SK-N-SH (cell line): ENCODE results near the gene GPR85. TPM values are rescaled to one million over a fixed set of nuclear protein-coding genes. Genes with fewer than 3 reads are reported as not detected.

ENCODE experiments used
- CTCF ChIA-PET: fragments of 300-600, 350-600 bp; formaldehyde crosslinking; extraction: SDS; loops from one replicate; lab custom pipeline; 2021; lab: Yijun Ruan, JAX
- POLR2A ChIA-PET: fragments of 350-600 bp; sonication (Branson Sonifier 250); formaldehyde crosslinking; extraction: SDS; loops from one replicate; lab custom pipeline; 2020; ENCODE audit warnings: antibody characterized with exemption, inconsistent platforms; lab: Yijun Ruan, JAX
- DNase-seq: peaks from one replicate; pipeline ENCODE4 v3.0.0; 2012
- H2AFZ ChIP-seq: fragments of 200-600 bp; sonication (generic); 2 replicates; pipeline ENCODE4 v1.8.1; 2016; ENCODE audit warnings: antibody characterized with exemption, mild to moderate bottlenecking, low read depth
- H3F3A ChIP-seq: fragments of 200-600 bp; sonication (generic); replicated peaks from 2 replicates; pipeline ENCODE3; 2016; ENCODE audit warnings: antibody characterized with exemption, mild to moderate bottlenecking; ENCODE audit not compliant: insufficient read depth
- H3K27ac ChIP-seq, 2 experiments: fragments of 200-500 bp in 1 of 2; fragments of 200-600 bp in 1 of 2; sonication (Bioruptor generic) in 1 of 2; sonication (generic), shearing (Covaris generic) in 1 of 2; 2 replicates each; pipeline versions ENCODE4 v1.5.1 to v1.6.1; 2014 to 2016; ENCODE audit warnings: low read depth in 2 of 2, inconsistent platforms in 1 of 2, low read length in 1 of 2, mild to moderate bottlenecking in 1 of 2, mixed read lengths in 1 of 2
- H3K27me3 ChIP-seq: fragments of 200-600 bp; sonication (generic), shearing (Covaris generic); 2 replicates; pipeline ENCODE4 v1.6.1; 2016; ENCODE audit warnings: mixed run types; ENCODE audit not compliant: insufficient read depth
- H3K36me3 ChIP-seq, 2 experiments: fragments of 200-500 bp in 1 of 2; fragments of 200-600 bp in 1 of 2; sonication (Bioruptor generic) in 1 of 2; sonication (generic) in 1 of 2; replicated peaks in 1 of 2; 2 replicates each; pipeline versions ENCODE3 to v1.5.1; 2014 to 2016; ENCODE audit warnings: low read length in 1 of 2, mild to moderate bottlenecking in 1 of 2; ENCODE audit not compliant: insufficient read depth in 2 of 2, control insufficient read depth in 1 of 2
- H3K4me1 ChIP-seq, 2 experiments: fragments of 200-500 bp in 1 of 2; fragments of 200-600 bp in 1 of 2; sonication (Bioruptor generic) in 1 of 2; sonication (generic), shearing (Covaris generic) in 1 of 2; 2 replicates each; pipeline versions ENCODE4 v1.5.1 to v1.6.1; 2014 to 2016; ENCODE audit warnings: low read depth in 1 of 2, low read length in 1 of 2, mixed run types in 1 of 2; ENCODE audit not compliant: insufficient read depth in 2 of 2, control insufficient read depth in 1 of 2
- H3K4me2 ChIP-seq: fragments of 200-600 bp; sonication (generic), shearing (Covaris generic); 2 replicates; pipeline ENCODE4 v1.6.1; 2017; ENCODE audit warnings: mixed run types
- H3K4me3 ChIP-seq, 2 experiments: fragments of 200-500 bp in 1 of 2; fragments of 200-600 bp in 1 of 2; sonication (Bioruptor generic) in 1 of 2; sonication (generic), shearing (Covaris generic) in 1 of 2; 2 replicates each; pipeline versions ENCODE4 v1.5.1 to v1.8.1; 2014 to 2016; ENCODE audit warnings: low read depth in 2 of 2, inconsistent platforms in 1 of 2, low read length in 1 of 2, mild to moderate bottlenecking in 1 of 2, mixed read lengths in 1 of 2, moderate library complexity in 1 of 2
- H3K79me2 ChIP-seq: fragments of 200-600 bp; sonication (generic); 2 replicates; pipeline ENCODE4 v1.8.1; 2017; ENCODE audit warnings: mild to moderate bottlenecking; ENCODE audit not compliant: insufficient read depth
- H3K9ac ChIP-seq: fragments of 200-600 bp; sonication (generic); 2 replicates; pipeline ENCODE4 v1.6.1; 2017; ENCODE audit warnings: mixed run types
- H3K9me2 ChIP-seq: fragments of 200-600 bp; sonication (generic); 2 replicates; pipeline ENCODE4 v1.6.1; 2017; ENCODE audit warnings: mixed run types
- H3K9me3 ChIP-seq: fragments of 200-600 bp; sonication (generic); 2 replicates; pipeline ENCODE4 v1.6.1; 2017; ENCODE audit warnings: mixed run types, mild to moderate bottlenecking, moderate library complexity
- H4K20me1 ChIP-seq: fragments of 200-600 bp; sonication (generic); 2 replicates; pipeline ENCODE4 v1.6.1; 2017; ENCODE audit warnings: mild to moderate bottlenecking, mixed run types; ENCODE audit not compliant: insufficient read depth
- CTCF ChIP-seq: fragments of 200-600 bp; sonication (generic); IDR thresholded peaks from 2 replicates; pipeline ENCODE4 v1.6.1; 2017; ENCODE audit warnings: antibody characterized with exemption, mild to moderate bottlenecking, moderate library complexity
- ELF1 ChIP-seq: IDR thresholded peaks from 2 replicates; pipeline ENCODE4 v1.4.0; 2012
- EP300 ChIP-seq, 2 experiments: IDR thresholded peaks; 2 replicates each; pipeline versions ENCODE4 v1.4.0 to v1.6.1; 2012; ENCODE audit warnings: borderline replicate concordance in 1 of 2, low read depth in 1 of 2, low read length in 1 of 2
- FOSL2 ChIP-seq: IDR thresholded peaks from 2 replicates; pipeline ENCODE4 v1.4.0; 2012; ENCODE audit warnings: low read depth, mild to moderate bottlenecking, moderate library complexity, borderline replicate concordance
- GABPA ChIP-seq: IDR thresholded peaks from 2 replicates; pipeline ENCODE4 v1.4.0; 2012; ENCODE audit warnings: low read depth, mild to moderate bottlenecking
- JUND ChIP-seq: IDR thresholded peaks from 2 replicates; pipeline ENCODE4 v1.4.0; 2012
- MAX ChIP-seq: IDR thresholded peaks from 2 replicates; pipeline ENCODE4 v1.4.0; 2012; ENCODE audit warnings: low read depth
- MEF2A ChIP-seq: IDR thresholded peaks from 2 replicates; pipeline ENCODE4 v1.4.0; 2012; ENCODE audit warnings: low read depth, borderline replicate concordance
- RCOR1 ChIP-seq: fragments of 150-350 bp; IDR thresholded peaks from 2 replicates; pipeline ENCODE4 v1.6.1; 2017; ENCODE audit warnings: antibody characterized with exemption, low read length
- REST ChIP-seq: IDR thresholded peaks from 2 replicates; pipeline ENCODE4 v1.6.1; 2012; ENCODE audit warnings: mild to moderate bottlenecking, low read depth, low read length, moderate library complexity
- RXRA ChIP-seq: IDR thresholded peaks from 2 replicates; pipeline ENCODE4 v1.4.0; 2012; ENCODE audit warnings: low read depth, mild to moderate bottlenecking, borderline replicate concordance
- SMC3 ChIP-seq: IDR thresholded peaks from 2 replicates; pipeline ENCODE4 v1.6.1; 2012; ENCODE audit warnings: low read depth, low read length, improper control_type of control experiment
- TEAD4 ChIP-seq: IDR thresholded peaks from 2 replicates; pipeline ENCODE4 v1.4.0; 2012; ENCODE audit warnings: mild to moderate bottlenecking, borderline replicate concordance; ENCODE audit not compliant: insufficient read depth
- ZBTB33 ChIP-seq: IDR thresholded peaks from 2 replicates; pipeline ENCODE4 v1.4.0; 2012; ENCODE audit warnings: low read depth, borderline replicate concordance
- WGBS: methylation state at CpG from one replicate; pipeline ENCODE4 v1.1.6; 2017; ENCODE audit warnings: low lambda C conversion rate; 5-methylcytosine and 5-hydroxymethylcytosine counted together
- polyA plus RNA-seq, 3 experiments: library from polyadenylated mRNA; depleted of rRNA; stranded (reverse); fragments of >200 nt; gene quantifications; 2 replicates each; pipeline ENCODE4 v1.2.3, GENCODE V29; 2012

GPR85 gene
- polyA plus RNA-seq, 1 of the 3 experiments (the other 2 are of a cell fraction): 2.9 TPM

GRCh38 chr7:113131367-113131766 lies 44.7 kb upstream of the GPR85 start:
- Histone ChIP-seq H3K4me3 (no peak overlapping the region), H3K9me3 (no peaks in the 10 kb centered on the region), H3K36me3 (no peaks in the 10 kb centered on the region), H3F3A (no peaks in the 10 kb centered on the region)
- POLR2A ChIA-PET: no interaction called here
- no peak for TF ChIP-seq EP300 (IDR thresholded peaks at IDR 0.05; ENCODE audit: borderline replicate concordance in 1 of 2, low read depth in 1 of 2, low read length in 1 of 2)
- no peak for TF ChIP-seq FOSL2
- no peak for TF ChIP-seq GABPA
- no peak for TF ChIP-seq RXRA
- no peak for TF ChIP-seq RCOR1
- no peak for TF ChIP-seq TEAD4
- no peak for TF ChIP-seq ZBTB33
- no peak for TF ChIP-seq REST
- no peak for TF ChIP-seq MEF2A
- TF ChIP-seq ELF1: no peak
- no peak for TF ChIP-seq JUND
- no peak for TF ChIP-seq CTCF
- no peak for TF ChIP-seq MAX
- TF ChIP-seq SMC3: no peak
- TF ChIP-seq, all 33 proteins: peak for 0
- Histone ChIP-seq H4K20me1 (no peaks in the 10 kb centered on the region), H2AFZ (no peak overlapping the region), H3K4me1 (no peaks in the 10 kb centered on the region), H3K4me2 (no peak overlapping the region), H3K27ac (no peak overlapping the region), H3K9me2 (no peaks in the 10 kb centered on the region), H3K79me2 (no peaks in the 10 kb centered on the region), H3K9ac (no peak overlapping the region), H3K27me3 (no peaks in the 10 kb centered on the region)
- WGBS: 71% methylated on average over 2 of the region's 2 CpGs
- DNase-seq: no peak
- CTCF ChIA-PET: interaction anchor here (0.8 to 2.3 kb wide), 3 partner anchors 10 to 29 kb away, joined by 3 to 7 read pairs (median 5); no protein-coding TSS in a partner anchor
